ENCODE results near the gene DUOX1.
A peak's percentile ranks its signal among the peaks of the same experiment; 100 is the strongest.

DUOX1 gene

DNA sequence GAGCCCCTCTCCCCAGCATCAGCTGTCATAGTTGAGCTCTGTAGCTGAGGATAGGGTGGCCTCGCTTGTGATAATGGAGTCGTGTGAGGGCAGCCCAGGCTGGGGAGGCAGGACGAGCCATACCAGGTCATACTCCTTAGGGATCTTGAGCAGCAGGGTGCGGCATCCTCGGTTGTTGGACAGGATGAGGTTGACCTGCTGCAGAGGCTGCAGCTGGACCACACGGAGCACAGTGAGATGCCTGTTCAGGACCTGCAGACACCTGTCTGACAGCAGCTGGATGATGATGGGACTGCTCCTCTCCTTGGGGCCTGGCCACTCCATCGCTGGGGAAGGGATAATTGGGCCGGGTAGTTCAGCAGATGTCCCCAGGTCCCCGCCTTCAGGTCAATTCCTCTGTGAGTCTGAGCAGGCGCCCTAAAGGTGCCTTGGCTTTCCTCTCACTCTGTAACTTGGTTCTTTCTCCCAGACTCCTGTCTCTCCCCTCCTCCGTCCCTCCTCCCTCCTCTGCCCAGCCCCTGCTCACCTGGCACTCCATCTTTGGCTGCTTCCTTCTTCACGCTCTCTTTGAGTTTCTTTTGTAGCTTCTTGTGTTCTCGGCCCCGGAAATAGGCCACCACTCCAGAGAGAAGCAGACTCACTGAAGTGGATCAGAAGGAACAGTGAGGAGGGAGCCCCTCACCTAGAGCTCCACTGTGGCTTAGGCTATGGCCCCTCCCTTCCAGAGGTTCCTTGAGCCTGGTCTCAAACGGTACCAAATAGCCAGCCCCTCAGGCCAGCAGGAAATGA lies 23.6 kb upstream of the DUOX1 start:
- no peak for DNase-seq

DNA sequence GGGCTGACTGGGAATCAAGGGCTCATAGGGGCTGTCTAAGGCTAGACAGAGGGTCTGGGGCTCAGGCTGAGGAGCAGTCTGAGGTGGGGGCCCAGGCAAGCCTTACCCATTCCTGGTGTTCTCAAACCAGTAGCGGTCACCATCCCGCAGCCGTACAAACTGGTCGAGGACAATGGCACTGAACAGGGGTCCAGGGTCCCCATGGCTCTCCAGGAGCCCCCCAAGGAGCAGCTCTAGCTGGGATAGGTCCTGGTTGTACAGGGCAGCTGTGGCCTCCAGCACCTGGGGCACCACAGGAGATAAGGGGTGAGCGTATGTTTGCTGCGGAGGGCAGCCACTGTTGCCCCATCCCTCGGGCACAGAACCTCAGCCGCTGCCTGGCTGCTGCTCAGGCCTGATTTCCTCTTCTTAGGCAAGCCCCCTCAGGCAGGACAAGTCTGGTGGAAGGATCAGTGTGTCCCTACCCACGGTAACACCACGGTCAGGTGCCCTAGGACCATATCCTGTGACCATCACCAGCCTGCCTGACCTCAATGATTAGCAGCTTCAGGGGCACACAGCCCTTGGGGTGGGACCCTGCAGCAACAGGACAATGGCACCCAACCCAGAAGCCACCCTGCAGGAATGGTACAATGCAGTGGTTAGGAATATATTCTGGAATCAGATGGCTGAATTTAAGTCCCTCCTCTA lies 21.7 kb upstream of the DUOX1 start:
- no peak for DNase-seq

GRCh38 chr15:45110256-45110820 lies 19.5 kb upstream of the DUOX1 start:
- DNase-seq: no peak

- no peak for DNase-seq
Measured at GRCh38 chr15:45111390-45112142, 18.2 kb upstream of the DUOX1 start.

GRCh38 chr15:45112143-45112590 lies 17.6 kb upstream of the DUOX1 start:
- no peak for DNase-seq

- no peak for DNase-seq
Measured at GRCh38 chr15:45112591-45113379, 17.0 kb upstream of the DUOX1 start.

- no peak for DNase-seq
Measured at GRCh38 chr15:45113380-45113990, 16.3 kb upstream of the DUOX1 start.

- DNase-seq: no peak
Measured at GRCh38 chr15:45114076-45114750, 15.6 kb upstream of the DUOX1 start, which contains the start of the genes DUOX2 and DUOXA2. TSS of gene DUOX2 (minus strand) at chr15:45114172. CDS start at chr15:45113411, 761 bp downstream. TSS of gene DUOXA2 (plus strand) at chr15:45114326. CDS start at chr15:45114606, 280 bp downstream.

DNA sequence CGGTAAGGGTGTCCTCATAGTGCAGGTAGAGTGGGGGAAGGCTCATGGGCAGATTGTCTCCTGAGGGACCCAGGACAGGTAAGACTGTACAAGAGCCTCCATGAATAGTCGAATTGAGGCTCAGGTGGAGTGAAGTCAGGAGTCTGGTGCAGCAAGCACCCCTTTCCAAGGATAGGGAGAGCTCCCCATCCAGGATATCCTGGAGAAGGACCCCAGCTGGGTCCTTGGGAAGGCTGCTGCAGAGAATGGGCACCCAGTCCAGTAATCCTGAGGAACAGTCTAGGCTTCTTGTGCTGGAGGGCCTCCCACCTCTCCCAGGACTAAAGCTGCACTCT lies 15.1 kb upstream of the DUOX1 start:
- no peak for DNase-seq

DNA sequence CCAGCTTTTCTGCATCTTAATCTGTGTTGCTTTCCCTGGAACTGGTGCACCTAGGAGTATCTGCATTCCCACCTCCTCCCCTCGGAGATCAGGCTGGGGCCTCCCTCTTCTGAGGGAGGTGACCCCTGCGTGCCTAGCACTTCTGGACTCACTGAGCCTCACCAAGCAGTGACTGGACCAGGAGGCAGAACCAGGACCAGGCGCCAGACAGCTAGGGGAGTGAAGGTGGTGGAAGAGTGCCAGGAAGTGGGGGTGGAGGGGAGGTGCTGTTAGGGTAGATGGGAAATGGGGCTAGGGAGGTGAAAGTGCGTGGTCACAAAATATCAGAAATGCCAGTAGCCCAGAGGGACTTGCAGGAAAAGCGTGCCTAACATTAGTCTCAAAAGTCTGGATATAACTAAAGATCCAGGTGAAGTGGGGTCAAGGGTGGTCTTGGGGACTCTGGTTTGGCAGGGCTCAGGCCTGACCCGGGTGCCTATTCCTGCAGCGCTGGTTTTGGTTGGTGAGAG lies 14.4 kb upstream of the DUOX1 start:
- DNase-seq: no peak

- DNase-seq: no peak
Measured at GRCh38 chr15:45116006-45116481, 13.8 kb upstream of the DUOX1 start.

GRCh38 chr15:45116482-45117307 lies 13.1 kb upstream of the DUOX1 start:
- no peak for DNase-seq

DNA sequence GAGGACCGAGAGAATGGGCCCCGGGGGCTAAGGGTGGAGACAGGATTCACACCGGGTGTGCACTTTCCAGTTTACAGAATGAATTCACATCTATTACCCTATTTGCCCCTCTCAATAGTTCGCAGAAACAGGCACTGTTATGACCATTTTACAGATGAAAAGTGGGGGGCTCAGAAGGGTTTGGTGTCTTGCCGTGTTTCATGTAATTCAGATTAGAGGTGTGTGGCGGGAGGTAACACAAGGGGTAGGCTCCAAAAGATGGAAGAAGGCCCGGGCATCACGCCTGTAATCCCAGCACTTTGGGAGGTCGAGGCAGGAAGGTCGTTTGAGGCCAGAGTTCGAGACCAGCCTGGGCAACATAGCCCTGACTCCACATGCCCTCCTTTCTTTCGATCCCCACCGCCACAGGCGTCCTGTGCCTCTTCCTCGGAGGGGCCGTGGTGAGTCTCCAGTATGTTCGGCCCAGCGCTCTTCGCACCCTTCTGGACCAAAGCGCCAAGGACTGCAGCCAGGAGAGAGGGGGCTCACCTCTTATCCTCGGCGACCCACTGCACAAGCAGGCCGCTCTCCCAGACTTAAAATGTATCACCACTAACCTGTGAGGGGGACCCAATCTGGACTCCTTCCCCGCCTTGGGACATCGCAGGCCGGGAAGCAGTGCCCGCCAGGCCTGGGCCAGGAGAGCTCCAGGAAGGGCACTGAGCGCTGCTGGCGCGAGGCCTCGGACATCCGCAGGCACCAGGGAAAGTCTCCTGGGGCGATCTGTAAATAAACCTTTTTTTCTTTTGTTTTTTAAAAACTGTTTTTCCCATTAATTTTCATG lies 12.3 kb upstream of the DUOX1 start:
- no peak for DNase-seq

- DNase-seq: peak; percentile 89
Measured at GRCh38 chr15:45118131-45118588, 11.6 kb upstream of the DUOX1 start.

- DNase-seq: no peak
Measured at GRCh38 chr15:45118996-45119395, 10.8 kb upstream of the DUOX1 start.

DNA sequence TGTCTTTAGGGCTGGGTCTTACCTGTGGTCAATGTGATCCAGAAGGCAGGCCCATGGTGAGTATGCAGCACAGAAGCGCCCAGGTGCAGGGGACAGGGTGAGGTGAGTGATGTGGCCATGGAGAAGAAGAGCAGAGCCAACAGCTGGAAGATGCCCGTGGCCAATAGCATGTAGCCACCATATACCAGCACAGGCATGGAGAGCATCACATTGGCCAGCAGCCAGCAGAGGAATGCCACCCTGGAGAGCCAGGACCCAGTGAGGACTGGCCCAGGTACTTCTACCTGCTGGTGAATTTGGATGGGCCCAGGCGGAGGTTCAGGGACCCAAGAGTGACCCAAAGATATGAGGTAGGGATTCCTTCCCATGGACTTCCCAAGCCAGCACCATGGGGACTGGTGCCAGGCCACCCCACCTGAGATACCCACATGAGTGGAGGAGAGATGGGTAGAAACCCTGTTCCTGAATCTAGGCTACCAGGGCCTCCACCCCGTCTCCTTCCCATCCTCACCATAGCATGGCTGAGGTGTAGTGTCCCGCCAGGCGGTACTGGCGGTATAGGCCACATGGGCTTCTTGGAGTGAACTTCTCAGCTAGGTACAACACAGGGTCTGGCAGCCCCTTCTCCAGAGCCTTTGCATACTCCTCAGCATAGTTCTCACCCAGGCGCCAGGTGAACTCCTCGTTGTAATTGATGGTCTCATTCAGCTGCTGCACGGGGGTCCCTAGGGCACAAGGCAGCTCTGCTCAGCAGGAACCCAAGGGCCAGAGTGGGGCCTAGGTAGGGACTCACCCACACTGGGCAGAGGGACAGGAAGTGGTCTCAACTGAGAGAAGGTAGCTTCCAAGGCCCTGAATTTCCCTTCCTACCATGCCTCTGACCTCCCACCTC lies 9.5 kb upstream of the DUOX1 start:
- no peak for DNase-seq

- no peak for DNase-seq
Measured at GRCh38 chr15:45121020-45121419, 8.8 kb upstream of the DUOX1 start.

All from hematopoietic multipotent progenitor cell treated with erythropoietin and hydrocortisone succinate and interleukin-3 and kit ligand, for 8 days (in vitro differentiated cells).